ENCODE measurements around the gene CACNA1D. TPM values are rescaled to one million over a fixed set of nuclear protein-coding genes. Genes with fewer than 3 reads are reported as not detected.

The CACNA1D gene
- total RNA-seq, 4 donors from 2014 or later: 74.6 to 194 (median 105) TPM

DNA sequence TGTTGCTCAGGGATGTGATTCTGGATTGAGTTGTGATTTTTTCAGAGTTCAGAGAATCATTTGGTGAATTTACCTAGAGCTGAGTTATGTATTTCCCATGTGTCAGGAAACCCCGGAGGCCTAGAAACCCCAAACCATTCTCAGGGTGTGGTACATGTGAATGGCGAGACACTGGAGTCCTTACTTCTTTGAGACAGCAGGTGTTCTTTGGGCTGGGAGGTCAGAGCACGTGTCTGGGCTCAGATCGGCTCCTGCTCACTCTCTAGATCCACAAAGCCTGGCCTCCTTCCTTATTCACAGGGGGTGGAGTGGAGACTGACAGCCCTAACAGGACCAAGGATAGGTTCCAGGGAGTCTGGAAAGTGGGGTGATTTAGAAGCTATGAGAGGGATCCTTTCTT is 206.0 kb downstream of the CACNA1D start:
- Histone ChIP-seq H3K9me3 (no peaks in the 10 kb centered on the region), H3K4me1 (no peaks in the 10 kb centered on the region), H3K27ac (no peak overlapping the region), H3K27me3 (no peaks in the 10 kb centered on the region), H3K4me3 (no peak overlapping the region), H3K36me3 (peaks cover 0 to 7% (median 0%) of the 10 kb centered on the region in 3 donors)
- no peak for DNase-seq
- TF ChIP-seq, protein P1, sequence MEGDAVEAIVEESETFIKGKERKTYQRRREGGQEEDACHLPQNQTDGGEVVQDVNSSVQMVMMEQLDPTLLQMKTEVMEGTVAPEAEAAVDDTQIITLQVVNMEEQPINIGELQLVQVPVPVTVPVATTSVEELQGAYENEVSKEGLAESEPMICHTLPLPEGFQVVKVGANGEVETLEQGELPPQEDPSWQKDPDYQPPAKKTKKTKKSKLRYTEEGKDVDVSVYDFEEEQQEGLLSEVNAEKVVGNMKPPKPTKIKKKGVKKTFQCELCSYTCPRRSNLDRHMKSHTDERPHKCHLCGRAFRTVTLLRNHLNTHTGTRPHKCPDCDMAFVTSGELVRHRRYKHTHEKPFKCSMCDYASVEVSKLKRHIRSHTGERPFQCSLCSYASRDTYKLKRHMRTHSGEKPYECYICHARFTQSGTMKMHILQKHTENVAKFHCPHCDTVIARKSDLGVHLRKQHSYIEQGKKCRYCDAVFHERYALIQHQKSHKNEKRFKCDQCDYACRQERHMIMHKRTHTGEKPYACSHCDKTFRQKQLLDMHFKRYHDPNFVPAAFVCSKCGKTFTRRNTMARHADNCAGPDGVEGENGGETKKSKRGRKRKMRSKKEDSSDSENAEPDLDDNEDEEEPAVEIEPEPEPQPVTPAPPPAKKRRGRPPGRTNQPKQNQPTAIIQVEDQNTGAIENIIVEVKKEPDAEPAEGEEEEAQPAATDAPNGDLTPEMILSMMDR (IDR thresholded peaks at IDR 0.05): no peak
- no peak for TF ChIP-seq POLR2A (IDR thresholded peaks at IDR 0.05)

DNA sequence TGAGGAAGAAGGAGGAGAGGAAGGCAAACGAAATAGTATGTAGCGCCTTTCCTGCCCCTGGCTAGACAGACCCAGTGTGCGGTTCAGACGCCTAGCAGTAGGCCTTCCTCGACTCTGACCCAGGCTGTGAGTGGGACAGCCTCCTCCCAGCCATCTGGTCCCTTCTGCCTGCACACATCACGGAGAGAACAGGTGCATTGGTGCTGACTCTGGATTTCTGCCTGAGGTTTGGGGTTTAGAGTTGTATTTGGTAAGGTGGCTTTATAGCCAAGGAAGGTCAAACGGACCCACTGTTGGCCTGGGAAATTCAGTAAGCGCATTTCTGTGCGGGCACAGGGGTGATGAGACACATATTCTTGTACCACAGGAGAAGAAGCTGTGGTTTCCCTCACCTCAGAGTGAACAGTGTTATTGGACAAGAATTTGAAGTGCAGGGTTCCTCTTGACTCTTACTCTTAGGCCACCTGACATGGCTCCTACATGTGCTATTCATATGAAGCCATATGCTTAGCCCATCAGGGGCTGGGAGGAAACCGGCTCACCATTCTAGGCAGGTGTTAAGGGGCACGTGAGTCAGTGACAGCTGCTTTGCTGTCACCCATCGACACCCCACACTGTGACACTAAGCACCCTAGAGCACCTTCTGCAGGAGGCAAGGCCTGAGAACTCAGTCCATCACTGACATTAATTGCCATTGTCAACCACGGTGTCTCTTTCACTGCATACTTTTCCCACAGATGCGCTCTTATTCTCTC is 208.5 kb downstream of the CACNA1D start:
- Histone ChIP-seq H3K36me3 (peaks cover 0 to 7% (median 0%) of the 10 kb centered on the region in 3 donors), H3K27me3 (no peaks in the 10 kb centered on the region), H3K4me3 (no peak overlapping the region), H3K27ac (no peak overlapping the region), H3K4me1 (no peaks in the 10 kb centered on the region), H3K9me3 (no peaks in the 10 kb centered on the region)
- DNase-seq: no peak
- TF ChIP-seq, protein P1 (IDR thresholded peaks at IDR 0.05): no peak
- TF ChIP-seq POLR2A (IDR thresholded peaks at IDR 0.05): no peak

DNA sequence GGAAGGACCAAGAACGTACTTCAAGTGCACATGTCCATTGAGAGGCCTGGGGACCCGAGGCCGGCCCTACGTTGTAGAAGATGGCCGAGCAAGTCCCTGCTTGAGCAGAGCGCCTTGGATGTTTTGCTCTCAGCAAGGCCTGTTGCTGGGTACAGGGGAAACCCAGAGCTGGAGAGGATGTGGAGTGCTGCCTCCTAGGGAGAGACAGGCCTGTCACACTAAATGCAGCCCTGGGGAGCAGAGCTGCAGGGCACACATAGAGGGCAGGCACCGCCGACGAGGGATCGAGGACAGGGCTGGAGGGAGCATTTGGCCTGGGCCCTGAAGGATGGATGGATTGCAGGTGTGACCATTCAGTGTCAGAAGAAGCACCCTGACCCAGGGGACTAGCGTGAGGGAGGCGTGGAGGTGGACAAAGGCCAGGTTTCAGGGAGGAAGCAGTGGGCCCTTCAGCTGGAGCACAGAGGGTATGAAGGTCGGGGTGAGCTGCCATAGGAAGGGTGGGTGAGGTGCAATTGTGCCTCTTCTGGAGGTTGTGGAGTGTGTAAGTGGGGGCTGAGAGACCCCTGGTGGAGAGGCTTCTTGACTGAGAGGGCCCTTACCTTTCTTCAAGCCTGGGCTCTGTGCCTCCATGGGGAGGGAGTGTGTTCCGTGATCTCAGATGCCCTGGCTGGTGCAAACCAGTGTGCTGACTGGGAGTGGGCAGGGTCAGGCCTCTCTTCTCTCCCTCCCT is 209.4 kb downstream of the CACNA1D start:
- TF ChIP-seq, protein P1 (IDR thresholded peaks at IDR 0.05): no peak
- no peak for TF ChIP-seq POLR2A (IDR thresholded peaks at IDR 0.05)
- Histone ChIP-seq H3K4me1 (no peaks in the 10 kb centered on the region), H3K36me3 (peaks cover 0 to 7% (median 0%) of the 10 kb centered on the region in 3 donors), H3K4me3 (no peak overlapping the region), H3K27ac (no peak overlapping the region), H3K9me3 (no peaks in the 10 kb centered on the region), H3K27me3 (no peaks in the 10 kb centered on the region)
- DNase-seq: no peak

DNA sequence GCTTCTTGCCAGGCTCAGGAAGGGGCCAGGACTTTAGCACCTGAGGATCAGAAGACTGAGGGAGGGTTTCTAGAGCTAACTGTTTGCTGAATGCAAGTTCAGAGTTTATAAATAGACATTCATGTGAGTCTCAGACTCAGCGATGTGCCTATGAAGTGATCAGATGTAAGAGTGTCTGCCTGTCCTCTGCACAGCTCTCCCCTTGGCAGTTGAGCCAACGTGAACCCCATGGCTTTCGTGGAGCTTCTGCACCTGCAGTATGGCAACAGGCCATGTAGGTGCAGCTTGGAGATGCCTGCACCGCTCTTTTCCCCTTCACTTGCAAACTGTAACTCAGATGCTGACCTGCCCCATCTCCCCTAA is 209.9 kb downstream of the CACNA1D start:
- TF ChIP-seq, protein P1 (IDR thresholded peaks at IDR 0.05): no peak
- TF ChIP-seq POLR2A (IDR thresholded peaks at IDR 0.05): no peak
- no peak for DNase-seq
- no peaks in the 10 kb centered on the region for H3K27me3 ChIP-seq
- H3K4me1 ChIP-seq: no peaks in the 10 kb centered on the region
- H3K36me3 ChIP-seq: peaks cover 0 to 7% (median 0%) of the 10 kb centered on the region in 3 donors
- no peaks in the 10 kb centered on the region for H3K9me3 ChIP-seq
- H3K27ac ChIP-seq: no peak overlapping the region
- H3K4me3 ChIP-seq: no peak overlapping the region

DNA sequence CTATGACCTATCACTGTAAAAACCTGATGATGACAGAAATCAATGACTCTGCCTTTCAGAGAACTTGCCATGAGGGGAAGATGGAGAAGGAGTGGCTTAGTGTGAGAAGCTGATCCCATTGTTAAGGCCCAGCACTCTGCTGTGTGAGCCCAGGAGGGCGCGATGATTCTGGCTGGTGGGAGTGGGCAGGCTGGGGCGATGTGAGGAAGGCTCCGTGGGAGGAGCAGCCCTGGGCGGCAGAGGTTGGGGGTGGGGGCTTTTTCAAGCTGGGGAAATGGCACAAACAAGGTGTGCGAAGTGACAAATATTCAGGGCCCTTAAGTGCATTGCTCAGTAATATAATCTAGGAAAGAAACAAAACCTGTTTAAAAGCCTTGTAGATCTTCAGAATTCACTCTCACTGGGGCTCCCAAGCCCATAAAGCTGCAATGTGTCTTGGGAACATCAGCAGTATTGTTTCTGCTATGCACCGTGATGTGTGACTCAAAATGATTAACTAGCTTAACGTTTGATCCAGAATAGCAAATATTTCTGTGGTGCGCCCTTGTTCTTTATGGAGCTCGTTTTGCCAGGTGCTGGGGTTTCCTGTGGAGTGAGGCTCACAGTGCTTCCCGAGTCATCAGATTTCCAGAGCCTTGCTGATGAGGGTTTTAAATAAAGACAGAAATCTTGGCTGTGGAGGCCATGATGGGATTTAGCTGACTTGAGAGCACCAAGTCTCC is 210.8 kb downstream of the CACNA1D start:
- H3K4me3 ChIP-seq: no peak overlapping the region
- H3K4me1 ChIP-seq: no peaks in the 10 kb centered on the region
- H3K9me3 ChIP-seq: no peaks in the 10 kb centered on the region
- H3K27ac ChIP-seq: no peak overlapping the region
- no peaks in the 10 kb centered on the region for H3K27me3 ChIP-seq
- TF ChIP-seq POLR2A (IDR thresholded peaks at IDR 0.05): no peak
- TF ChIP-seq, protein P1 (IDR thresholded peaks at IDR 0.05): no peak
- peaks cover 0 to 7% (median 0%) of the 10 kb centered on the region in 3 donors for H3K36me3 ChIP-seq
- no peak for DNase-seq
